Measurements from ENCODE around the gene HOXB3.
"Not testable (repeated sequence)": the region's sequence is repeated elsewhere in the genome, so short reads cannot be mapped to it uniquely, and the experiment has no call there.

The HOXB3 gene

DNA sequence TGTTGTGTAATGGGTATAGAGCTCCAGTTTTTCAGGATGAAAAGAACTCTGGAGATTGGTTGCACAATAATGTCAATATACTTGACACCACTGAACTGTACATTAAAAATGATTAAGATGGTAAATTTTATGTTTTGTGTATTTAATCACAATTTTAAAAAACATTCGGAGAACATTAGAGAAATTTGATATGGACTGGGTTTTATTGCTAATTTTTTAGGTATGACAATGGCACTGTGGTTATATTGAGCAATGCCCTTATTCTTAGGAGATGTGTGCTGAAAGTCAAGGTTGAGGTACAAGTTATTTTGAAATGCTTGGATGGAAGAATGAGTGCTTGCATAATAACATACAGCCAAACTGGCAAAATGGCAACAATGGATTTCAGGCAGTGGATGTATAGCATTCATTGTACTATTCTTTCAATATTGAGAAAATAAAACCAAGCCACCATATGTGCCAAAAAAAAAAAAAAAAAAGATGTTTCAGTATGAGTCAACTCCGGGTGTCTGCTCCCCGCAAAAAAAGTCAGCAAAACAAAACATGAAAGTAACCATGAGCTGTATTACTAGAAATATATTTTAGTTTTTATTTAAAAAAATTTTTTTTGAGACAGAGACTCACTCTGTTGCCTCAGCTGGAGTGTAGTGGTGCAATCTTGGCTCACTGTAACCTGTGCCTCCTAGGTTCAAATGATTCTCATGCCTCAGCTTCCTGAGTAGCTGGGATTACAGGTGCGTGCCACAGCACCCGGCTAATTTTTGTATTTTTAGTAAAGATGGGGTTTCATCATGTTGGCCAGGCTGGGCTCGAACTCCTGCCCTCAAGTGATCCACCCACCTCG, 79.1 kb downstream of the HOXB3 start:
- no peak for TF ChIP-seq CTCF (conservative IDR thresholded peaks at IDR 0.05)
- no peak overlapping the region for H3K27ac ChIP-seq

GRCh38 chr17:48510381-48510760, 79.7 kb downstream of the HOXB3 start:
- H3K27ac ChIP-seq = no peak overlapping the region
- no peak for TF ChIP-seq CTCF (conservative IDR thresholded peaks at IDR 0.05)

DNA sequence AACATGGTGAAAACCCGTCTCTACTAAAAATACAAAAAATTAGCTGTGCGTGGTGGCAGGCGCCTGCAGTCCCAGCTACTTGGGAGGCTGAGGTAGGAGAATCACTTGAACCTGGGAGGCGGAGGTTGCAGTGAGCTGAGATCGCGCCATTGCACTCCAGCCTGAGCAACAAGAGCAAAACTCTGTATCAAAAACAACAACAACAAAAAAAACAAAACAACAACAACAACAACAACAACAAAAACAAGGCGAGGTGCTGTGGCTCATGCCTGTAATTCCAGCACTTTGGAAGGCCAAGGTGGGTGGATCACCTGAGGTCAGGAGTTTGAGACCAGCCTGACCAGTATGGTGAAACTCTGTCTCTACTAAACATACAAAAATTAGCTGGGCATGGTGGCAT, 80.3 kb downstream of the HOXB3 start:
- H3K27ac ChIP-seq = not testable (repeated sequence)

DNA sequence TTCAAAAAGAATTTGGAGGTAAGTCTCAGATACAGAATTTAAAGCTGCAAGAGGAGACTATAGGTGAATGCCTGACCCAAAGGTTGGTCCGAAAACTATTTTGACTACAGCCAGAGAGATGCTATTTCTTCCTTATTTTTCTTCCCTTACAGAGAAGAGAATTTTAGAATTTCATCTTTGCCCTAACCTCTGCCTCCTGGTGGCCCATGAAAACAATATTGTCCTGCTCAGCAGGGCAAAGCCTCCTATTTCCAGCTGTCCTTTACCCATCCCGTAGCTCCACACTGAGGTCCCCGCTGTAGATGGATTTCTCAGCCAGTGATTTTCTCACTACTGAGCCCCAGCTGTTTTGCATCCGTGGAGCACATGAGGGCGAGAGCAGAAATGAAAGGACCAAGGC, 83.8 kb downstream of the HOXB3 start:
- no peak overlapping the region for H3K27ac ChIP-seq
- no peak for TF ChIP-seq CTCF (conservative IDR thresholded peaks at IDR 0.05)

DNA sequence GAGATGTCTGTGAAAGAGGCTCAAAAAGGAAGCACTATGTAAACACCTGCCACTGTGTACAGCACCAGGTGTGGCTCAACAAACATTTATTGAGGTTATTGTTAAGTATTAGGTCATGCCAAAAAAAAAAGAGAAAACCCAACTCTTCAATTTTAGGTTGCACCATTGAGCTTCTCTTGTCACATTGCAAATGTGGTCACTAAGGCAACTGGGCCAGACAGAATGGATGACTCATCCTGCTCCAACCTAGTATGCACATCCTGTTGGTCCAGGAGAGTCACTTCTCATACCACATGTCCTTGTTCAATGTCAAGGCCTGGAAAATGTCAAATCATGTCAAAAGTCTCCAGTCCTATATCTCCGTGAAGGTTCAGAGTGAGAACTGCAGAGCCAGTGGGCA, 84.3 kb downstream of the HOXB3 start:
- H3K27ac ChIP-seq = no peak overlapping the region

GRCh38 chr17:48504953-48505352, 85.1 kb downstream of the HOXB3 start:
- H3K27ac ChIP-seq = no peak overlapping the region
- no peak for TF ChIP-seq CTCF (conservative IDR thresholded peaks at IDR 0.05)

More for the DNA sequence above, 84.3 kb downstream of the HOXB3 start:
- no peak for TF ChIP-seq CTCF (conservative IDR thresholded peaks at IDR 0.05)

- no peak for TF ChIP-seq CTCF (conservative IDR thresholded peaks at IDR 0.05)
- H3K27ac ChIP-seq = no peak overlapping the region
These were observed 86.3 kb downstream of the HOXB3 start for GRCh38 chr17:48503747-48504146.

GRCh38 chr17:48502901-48503300, 87.1 kb downstream of the HOXB3 start:
- no peak overlapping the region for H3K27ac ChIP-seq

More at GRCh38 chr17:48502901-48503300, 87.1 kb downstream of the HOXB3 start:
- TF ChIP-seq CTCF (conservative IDR thresholded peaks at IDR 0.05) = no peak

Data from VCaP (cell line).